ENCODE data around the gene TMEM69.
"Not testable (repeated sequence)": the region's sequence is repeated elsewhere in the genome, so short reads cannot be mapped to it uniquely, and the experiment has no call there.

TMEM69 gene

GRCh38 chr1:45677751-45678245 lies 10.2 kb upstream of the TMEM69 start:
- no peak for DNase-seq (ENCODE audit: low spot score)

- no peak for DNase-seq (ENCODE audit: low spot score)
Measured at GRCh38 chr1:45678489-45678888, 9.5 kb upstream of the TMEM69 start.

GRCh38 chr1:45679123-45679522 lies 8.9 kb upstream of the TMEM69 start:
- DNase-seq (ENCODE audit: low spot score): peak; percentile 28

- DNase-seq (ENCODE audit: low spot score): no peak
Measured at GRCh38 chr1:45682942-45683341, 5.0 kb upstream of the TMEM69 start.

DNA sequence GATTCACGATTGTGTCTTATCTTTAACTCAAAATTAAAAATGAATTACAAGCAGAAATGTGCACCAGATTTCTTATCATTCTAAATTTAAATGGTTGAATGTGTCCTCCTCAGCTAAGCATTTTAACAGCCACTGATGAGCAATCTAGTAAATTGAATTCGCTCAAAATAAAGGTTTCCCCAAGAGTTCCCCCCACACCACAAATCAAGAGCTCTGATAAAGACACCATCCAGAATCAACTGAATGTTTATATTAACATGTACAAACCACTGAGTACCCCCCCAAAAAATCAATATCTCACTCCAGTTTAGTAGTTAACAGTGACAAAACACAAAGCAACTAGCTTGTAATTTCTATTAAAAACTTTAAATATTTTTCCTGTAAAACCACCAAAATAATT lies 3.6 kb upstream of the TMEM69 start:
- DNase-seq (ENCODE audit: low spot score): no peak

DNA sequence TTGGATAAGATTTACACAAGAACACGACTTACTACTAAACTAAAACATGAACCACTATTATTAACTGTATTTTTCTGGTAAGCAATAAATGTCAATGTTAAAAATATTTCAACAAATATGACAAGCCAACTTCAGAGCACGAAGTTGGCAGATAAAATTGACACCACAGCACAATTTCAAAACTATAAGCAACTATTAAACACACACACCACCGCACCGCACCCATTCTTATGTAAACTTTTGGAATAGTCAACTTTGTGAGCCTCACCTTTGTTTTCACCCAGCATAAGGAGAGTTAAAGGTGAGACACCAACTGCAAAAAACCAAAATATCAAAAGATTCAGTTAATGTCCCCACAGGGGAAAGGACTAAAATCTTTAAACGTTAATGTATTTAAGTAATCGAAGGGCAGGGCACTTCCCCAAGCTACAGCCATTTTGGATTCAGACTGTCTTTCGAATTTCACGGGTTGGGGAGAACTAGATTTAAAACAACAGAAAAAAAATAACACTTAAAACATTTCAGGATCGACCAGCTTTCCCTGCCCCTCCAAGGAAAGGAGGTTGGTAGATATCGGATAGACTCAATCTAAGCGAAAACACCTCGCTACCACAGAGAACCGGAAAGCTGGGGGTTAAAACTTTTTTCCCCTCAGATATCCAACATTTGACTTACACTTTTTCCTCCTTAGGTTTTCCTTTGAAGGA lies 2.5 kb upstream of the TMEM69 start:
- DNase-seq (ENCODE audit: low spot score): no peak

DNA sequence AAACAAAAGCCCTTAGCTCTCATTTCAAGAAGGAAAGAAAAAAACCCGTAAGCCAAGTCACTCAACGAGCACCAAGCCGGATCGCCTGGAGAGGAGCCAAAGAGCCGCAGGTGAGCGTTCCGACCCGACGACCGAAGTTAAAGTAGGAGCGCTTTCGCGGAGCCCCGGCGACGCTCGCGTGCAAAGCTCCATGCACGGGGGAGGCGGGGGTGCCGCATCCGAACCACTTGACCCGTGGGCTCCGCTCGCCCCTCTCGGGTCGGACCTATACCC lies 2.0 kb upstream of the TMEM69 start:
- peak; percentile 16 for DNase-seq (ENCODE audit: low spot score)

- peak; percentile 100 for DNase-seq (ENCODE audit: low spot score)
Measured at GRCh38 chr1:45686288-45687013, 1.5 kb upstream of the TMEM69 start, which contains the start of gene GPBP1L1. GPBP1L1 (minus strand) TSS chr1:45686533; CDS start chr1:45659087, 27,446 bp downstream.

GRCh38 chr1:45687014-45687753 lies 797 bp upstream of the TMEM69 start:
- peak; percentile 98 for DNase-seq (ENCODE audit: low spot score)

- DNase-seq (ENCODE audit: low spot score): not testable (repeated sequence)
Measured at GRCh38 chr1:45693811-45694210, 5.8 kb downstream of the TMEM69 start.

- no peak for DNase-seq (ENCODE audit: low spot score)
Measured at GRCh38 chr1:45694823-45695222, 6.8 kb downstream of the TMEM69 start.

GRCh38 chr1:45704637-45705036 lies 16.7 kb downstream of the TMEM69 start:
- no peak for DNase-seq (ENCODE audit: low spot score)

- DNase-seq (ENCODE audit: low spot score): no peak
Measured at GRCh38 chr1:45713711-45714110, 25.7 kb downstream of the TMEM69 start.

- no peak for DNase-seq (ENCODE audit: low spot score)
Measured at GRCh38 chr1:45716700-45717099, 28.7 kb downstream of the TMEM69 start.

- peak; percentile 9 for DNase-seq (ENCODE audit: low spot score)
Measured at GRCh38 chr1:45717386-45717785, 29.4 kb downstream of the TMEM69 start.

GRCh38 chr1:45718289-45718688 lies 30.3 kb downstream of the TMEM69 start:
- DNase-seq (ENCODE audit: low spot score): no peak

- DNase-seq (ENCODE audit: low spot score): peak; percentile 49
Measured at GRCh38 chr1:45721207-45721606, 33.2 kb downstream of the TMEM69 start.

- DNase-seq (ENCODE audit: low spot score): peak; percentile 10
Measured at GRCh38 chr1:45722809-45723208, 34.8 kb downstream of the TMEM69 start.

DNA sequence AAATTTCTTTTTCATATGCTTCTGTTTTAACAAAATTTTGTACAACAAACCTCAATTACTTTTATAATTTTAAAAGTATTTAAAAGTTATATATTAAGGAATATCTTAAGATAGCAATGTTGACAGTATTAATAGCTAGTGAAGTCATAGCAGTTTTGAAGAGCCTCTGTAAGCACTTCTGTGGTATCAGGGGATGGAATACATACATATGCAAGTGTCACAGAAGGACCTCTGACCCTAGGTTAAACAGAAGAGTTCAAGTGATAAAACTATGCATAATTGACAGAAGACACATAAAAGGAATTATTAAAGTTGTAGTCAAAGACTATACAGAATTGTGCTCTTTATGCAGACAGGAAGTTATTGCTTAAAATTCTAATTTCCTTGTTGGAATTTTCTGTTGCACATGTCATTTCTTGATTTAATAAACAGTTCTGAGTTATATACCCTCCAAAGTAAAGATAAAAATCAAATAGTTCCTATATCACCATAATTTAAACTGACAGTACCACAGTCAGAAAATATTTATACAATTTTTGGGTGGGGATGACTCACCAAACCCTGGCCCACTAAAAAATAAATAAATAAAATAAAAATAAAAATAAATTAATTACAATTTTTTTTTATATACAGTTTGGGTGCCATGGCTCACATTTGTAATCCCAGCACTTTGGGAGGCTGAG lies 35.4 kb downstream of the TMEM69 start:
- DNase-seq (ENCODE audit: low spot score): no peak

DNA sequence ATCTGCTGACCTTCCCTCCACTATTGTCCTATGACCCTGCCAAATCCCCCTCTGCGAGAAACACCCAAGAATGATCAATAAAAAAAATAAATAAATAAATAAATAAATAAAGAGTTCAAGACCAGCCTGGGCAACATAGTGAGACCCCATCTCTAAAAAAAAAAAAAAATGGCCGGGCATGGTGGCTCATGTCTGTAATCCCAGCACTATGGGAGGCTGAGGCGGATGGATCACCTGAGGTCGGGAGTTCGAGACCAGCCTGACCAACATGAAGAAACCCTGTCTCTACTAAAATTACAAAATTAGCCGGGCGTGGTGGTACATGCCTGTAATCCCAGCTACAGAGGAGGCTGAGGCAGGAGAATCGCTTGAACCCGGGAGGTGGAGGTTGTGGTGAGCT lies 38.0 kb downstream of the TMEM69 start:
- DNase-seq (ENCODE audit: low spot score): not testable (repeated sequence)

- DNase-seq (ENCODE audit: low spot score): no peak
Measured at GRCh38 chr1:45730075-45730779, 42.2 kb downstream of the TMEM69 start.

All from AG20443 (cell line).